K562 (cell line): ENCODE data around the gene SLC35A4. TPM values are rescaled to one million over a fixed set of nuclear protein-coding genes. Genes with fewer than 3 reads are reported as not detected.

Experiments
- ATAC-seq: fragments of 200-7000 bp; cut with Tn5 transposase; 3 replicates; pipeline ENCODE4 v1.9.1; 2020; ENCODE audit warnings: moderate library complexity
- BruUV-seq: library from RNA; stranded (reverse); fragments of 400-500 nt; replicated peaks from 2 replicates; lab custom pipeline; 2021; lab: Mats Ljungman, UMichigan
- CTCF ChIA-PET: fragments of 300-600 bp; formaldehyde crosslinking; extraction: SDS; loops from one replicate; lab custom pipeline; 2021; ENCODE audit warnings: low intra/inter-chr PET ratio; lab: Yijun Ruan, JAX
- POLR2A ChIA-PET: fragments of 300-600, 350-650 bp; sonication (Branson Sonifier 250); formaldehyde crosslinking; extraction: SDS; loops from one replicate; lab custom pipeline; 2021; ENCODE audit warnings: antibody characterized with exemption, inconsistent platforms; lab: Yijun Ruan, JAX
- DNase-seq, 4 experiments: peaks; one replicate each; pipeline versions ENCODE4 v3.0.0 to v3.0.0-alpha.2; 2011 to 2018; ENCODE audit warnings: low spot score in 3 of 4, mixed read lengths in 3 of 4; ENCODE audit errors: extremely low read depth in 1 of 4
- FAIRE-seq: peaks from 2 replicates; lab custom pipeline; 2011; peaks lifted over from hg19 to GRCh38; lab: Jason Lieb, UNC
- H2AFZ ChIP-seq: 2 replicates; pipeline ENCODE4 v1.6.0; 2011; ENCODE audit warnings: low read depth, low read length, control low read depth, inconsistent platforms
- H3K27ac ChIP-seq: fragments of 200-600 bp; 3 replicates; pipeline ENCODE4 v1.8.0; 2011; ENCODE audit warnings: low read depth, mild to moderate bottlenecking, control low read depth, inconsistent platforms, low read length, moderate library complexity, mixed read lengths; ENCODE audit errors: extremely low read depth
- H3K27me3 ChIP-seq, 2 experiments: fragments of 300-600 bp in 1 of 2; 2 replicates in 1 of 2; 3 replicates in 1 of 2; pipeline versions ENCODE4 v1.6.0 to v1.8.0; 2011; ENCODE audit warnings: inconsistent platforms in 2 of 2, low read length in 2 of 2, mild to moderate bottlenecking in 1 of 2, mixed read lengths in 1 of 2, moderate library complexity in 1 of 2; ENCODE audit not compliant: control insufficient read depth in 2 of 2, insufficient read depth in 2 of 2
- H3K36me3 ChIP-seq: fragments of 300-600 bp; 3 replicates; pipeline ENCODE4 v1.8.0; 2011; ENCODE audit warnings: mild to moderate bottlenecking, low read length, inconsistent platforms; ENCODE audit not compliant: control insufficient read depth, insufficient read depth
- H3K4me1 ChIP-seq, 2 experiments: fragments of 200-600 bp in 1 of 2; replicated peaks in 1 of 2; 2 replicates in 1 of 2; 3 replicates in 1 of 2; pipeline versions ENCODE4 v1.5.1 to v1.8.0; 2011; ENCODE audit warnings: inconsistent platforms in 2 of 2, low read length in 2 of 2, mild to moderate bottlenecking in 1 of 2, mixed read lengths in 1 of 2, moderate library complexity in 1 of 2; ENCODE audit not compliant: control insufficient read depth in 2 of 2, insufficient read depth in 2 of 2
- H3K4me2 ChIP-seq: 2 replicates; pipeline ENCODE4 v1.6.1; 2011; ENCODE audit warnings: low read length, control low read depth, inconsistent platforms, mixed read lengths; ENCODE audit not compliant: insufficient read depth
- H3K4me3 ChIP-seq: fragments of 200-600 bp; sonication (generic), shearing (Covaris generic); 2 replicates; pipeline ENCODE4 v1.5.1; 2016; ENCODE audit warnings: control low read depth, inconsistent platforms
- H3K79me2 ChIP-seq: fragments of 200-600 bp; 3 replicates; pipeline ENCODE4 v1.8.0; 2011; ENCODE audit warnings: low read length, inconsistent platforms; ENCODE audit not compliant: control insufficient read depth, insufficient read depth
- H3K9ac ChIP-seq, 2 experiments: 2 replicates each; pipeline versions ENCODE4 v1.6.0 to v1.6.1; 2011; ENCODE audit warnings: low read depth in 2 of 2, low read length in 2 of 2, control low read depth in 1 of 2, inconsistent platforms in 1 of 2, mild to moderate bottlenecking in 1 of 2, mixed read lengths in 1 of 2; ENCODE audit not compliant: insufficient read depth in 1 of 2
- H3K9me1 ChIP-seq: one replicate; pipeline ENCODE4 v1.6.0; 2011; ENCODE audit warnings: inconsistent platforms, mild to moderate bottlenecking, low read length, moderate library complexity; ENCODE audit not compliant: control insufficient read depth, insufficient read depth
- H3K9me3 ChIP-seq: replicated peaks from 2 replicates; pipeline ENCODE4 v1.5.1; 2011; ENCODE audit warnings: low read depth, low read length, inconsistent platforms; ENCODE audit not compliant: control insufficient read depth, insufficient read depth
- H4K20me1 ChIP-seq: replicated peaks from 2 replicates; pipeline ENCODE4 v1.6.1; 2011; ENCODE audit warnings: low read length, inconsistent platforms, mixed read lengths; ENCODE audit not compliant: control insufficient read depth, insufficient read depth
- ASH1L ChIP-seq: fragments of 450-650 bp; IDR thresholded peaks from 2 replicates; pipeline ENCODE4 v1.6.1; 2018; ENCODE audit warnings: borderline replicate concordance, mild to moderate bottlenecking, low read depth; ENCODE audit not compliant: partially characterized antibody
- CHD2 ChIP-seq: IDR thresholded peaks from 2 replicates; pipeline ENCODE4 v1.6.1; 2011; ENCODE audit warnings: low read depth, low read length
- GTF2F1 ChIP-seq: IDR thresholded peaks from 2 replicates; pipeline ENCODE4 v1.6.1; 2011; ENCODE audit warnings: low read depth, low read length, improper control_type of control experiment
- HDAC3 ChIP-seq: fragments of 450-650 bp; IDR thresholded peaks from 2 replicates; pipeline ENCODE4 v1.6.1; 2018; ENCODE audit warnings: borderline replicate concordance, mild to moderate bottlenecking, moderate library complexity; ENCODE audit not compliant: partially characterized antibody
- KDM1A ChIP-seq, 2 experiments: fragments of 450-650 bp; IDR thresholded peaks; 2 replicates each; pipeline ENCODE4 v1.6.1; 2016; ENCODE audit warnings: mild to moderate bottlenecking in 2 of 2
- PHB2 ChIP-seq: fragments of 450-650 bp; IDR thresholded peaks from 2 replicates; pipeline ENCODE4 v1.6.1; 2017; ENCODE audit warnings: low read depth
- POLR2G ChIP-seq: fragments of 200-400 bp; formaldehyde crosslinking; IDR thresholded peaks from 2 replicates; pipeline ENCODE4 v1.6.1; 2017; ENCODE audit warnings: low read depth, mild to moderate bottlenecking, antibody characterized with exemption, low read length, moderate library complexity
- SLC30A9 ChIP-seq: fragments of 250-450 bp; sonication (Bioruptor Pico); IDR thresholded peaks from 2 replicates; pipeline ENCODE4 v1.8.0; 2022; ENCODE audit warnings: mild to moderate bottlenecking, moderate library complexity
- WGBS: fragments of 100-300 bp; shearing (Covaris generic); methylation state at CpG from one replicate; pipeline ENCODE4 v1.1.6; 2016; ENCODE audit warnings: low coverage, mixed read lengths; ENCODE audit not compliant: insufficient coverage; ENCODE audit errors: missing lambda C conversion rate; 5-methylcytosine and 5-hydroxymethylcytosine counted together
- in situ Hi-C: fragments of 300-500 bp; cut with MboI; formaldehyde crosslinking; loops from 4 replicates; pipeline ENCODE4 v1.15.0; 2018; ENCODE audit warnings: inconsistent platforms, mixed read lengths
- intact Hi-C: fragments of 100-400 bp; cut with micrococcal nuclease; formaldehyde crosslinking; loops from 2 replicates; pipeline ENCODE4 v1.14.2; 2022
- polyA plus RNA-seq, 8 experiments: library from polyadenylated mRNA; depleted of rRNA in 4 of 8; stranded (reverse) in 5 of 8; unstranded in 3 of 8; fragments of >200 nt; fragmentation: Nextera tagmentation in 2 of 8; fragmentation: Illumina TruSeq in 1 of 8; extraction: Ambion mirVana in 2 of 8; extraction: Trizol in 1 of 8; gene quantifications; 2 replicates each; pipeline versions ENCODE4 v1.2.1 to v1.2.3, GENCODE V29; 2011 to 2014; ENCODE audit warnings: inconsistent platforms in 1 of 8, missing spikeins in 1 of 8
- total RNA-seq, 7 experiments: library from RNA; depleted of rRNA in 6 of 7; stranded (reverse); fragments of >200 nt in 6 of 7; fragmentation: Illumina TruSeq in 2 of 7; extraction: Trizol in 2 of 7; gene quantifications; 2 replicates each; pipeline versions ENCODE4 v1.2.1 to v1.2.3, GENCODE V29; 2011 to 2021; ENCODE audit warnings: low replicate concordance in 1 of 7

The SLC35A4 gene
- total and polyA plus RNA-seq, 9 of the 15 experiments (the other 6 are each of a cell fraction or from before 2014, with no cell fraction given) = 21.8 to 171 (median 42.5) TPM

GRCh38 chr5:140570058-140570457 is 5.4 kb downstream of the SLC35A4 start:
- TF ChIP-seq PHB2 (no peak), SLC30A9 (CRISPR knock-in tag) (no peak), GTF2F1 (no peak), ASH1L (no peak), POLR2G (peak; percentile 47), KDM1A (IDR thresholded peaks at IDR 0.05) (no peak), CHD2 (no peak), HDAC3 (no peak)
- in situ Hi-C loops (no loop called here), intact Hi-C loops (no loop called here)
- WGBS = 83% methylated on average over 4 of the region's 4 CpGs
- peaks cover 24 to 30% of the 10 kb centered on the region in 2 experiments; a peak in 4 of 5 replicates for H3K4me1 ChIP-seq
- no peak overlapping the region for H3K4me2 ChIP-seq
- peak in 1 of 4 experiments; percentile 5 for DNase-seq
- no peaks in the 10 kb centered on the region for H3K9me1 ChIP-seq
- no peak for ATAC-seq
- CTCF ChIA-PET = no interaction called here
- H3K27me3 ChIP-seq = no peaks in the 10 kb centered on the region
- H3K4me3 ChIP-seq = no peak overlapping the region
- no peaks in the 10 kb centered on the region for H4K20me1 ChIP-seq
- no peak for FAIRE-seq
- H3K36me3 ChIP-seq = peaks cover 40% of the 10 kb centered on the region
- peak overlapping the region in 1 of 2 experiments; percentile 75; a peak in 2 of 4 replicates for H3K9ac ChIP-seq
- H3K27ac ChIP-seq = no peak overlapping the region
- BruUV-seq = no TSS peak
- POLR2A ChIA-PET = interaction anchor here (0.7 to 2.2 kb wide), 6 partner anchors 11 to 69 kb away, joined by 3 to 8 read pairs (median 4); no protein-coding TSS in a partner anchor
- H3K9me3 ChIP-seq = no peaks in the 10 kb centered on the region
- H2AFZ ChIP-seq = no peak overlapping the region
- H3K79me2 ChIP-seq = peaks cover 21% of the 10 kb centered on the region
